Vagina (tissue), 2 donors: Measurements from ENCODE around the gene PTPN14.

Source experiments
- POLR2A ChIP-seq, 2 donors: fragments of 450-650 bp; IDR thresholded peaks; one replicate each; pipeline ENCODE4 v1.6.1; 2017; ENCODE audit warnings: antibody characterized with exemption in 2 of 2, mild to moderate bottlenecking in 2 of 2, moderate library complexity in 2 of 2
- POLR2AphosphoS5 ChIP-seq, 2 donors: sonication (generic); formaldehyde crosslinking; IDR thresholded peaks; one replicate each; pipeline ENCODE4 v1.9.0; 2017; ENCODE audit warnings: antibody characterized with exemption in 2 of 2, mild to moderate bottlenecking in 2 of 2, low read depth in 1 of 2; ENCODE audit not compliant: insufficient read depth in 1 of 2

DNA sequence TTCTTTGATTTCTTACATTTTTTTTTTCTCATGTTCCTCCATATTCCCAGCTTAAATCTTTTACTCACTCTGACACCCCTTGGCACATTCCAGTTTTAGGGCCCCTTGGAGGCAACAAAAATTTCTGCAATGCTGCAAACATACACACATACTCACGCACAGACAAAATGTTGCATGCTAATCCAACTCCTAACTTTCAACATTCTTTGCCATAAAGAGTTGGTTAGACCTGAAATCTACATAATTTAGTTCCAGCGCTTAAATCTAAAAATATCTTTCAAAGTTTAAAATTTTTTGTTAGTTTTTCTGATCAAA is 103.9 kb downstream of the PTPN14 start:
- TF ChIP-seq POLR2AphosphoS5 (IDR thresholded peaks at IDR 0.05; ENCODE audit: insufficient read depth in 1 of 2, low read depth in 1 of 2) (no peak), POLR2A (IDR thresholded peaks at IDR 0.05) (no peak)
